Spleen (tissue), 11 donors: Measurements from ENCODE around the gene TNPO1. TPM values are rescaled to one million over a fixed set of nuclear protein-coding genes. Genes with fewer than 3 reads are reported as not detected.
"Not testable (repeated sequence)": the region's sequence is repeated elsewhere in the genome, so short reads cannot be mapped to it uniquely, and the experiment has no call there.

Experiments used
- DNase-seq: peaks from one replicate; pipeline ENCODE4 v3.0.0-alpha.2; 2020
- H3K27ac ChIP-seq, 8 donors: fragments of 200-600 bp; sonication (generic) in 7 of 8; 1 replicate in 4 of 8; 2 replicates in 4 of 8; pipeline versions ENCODE4 v1.5.0 to v1.8.0; 2016 to 2021; ENCODE audit warnings: inconsistent platforms in 4 of 8, mild to moderate bottlenecking in 4 of 8, moderate library complexity in 1 of 8
- H3K27me3 ChIP-seq, 7 donors: fragments of 200-600 bp; sonication (generic) in 6 of 7; replicated peaks in 1 of 7; 1 replicate in 4 of 7; 2 replicates in 3 of 7; pipeline versions ENCODE4 v1.5.0 to v1.8.0; 2016 to 2021; ENCODE audit warnings: inconsistent platforms in 3 of 7, mild to moderate bottlenecking in 1 of 7
- H3K36me3 ChIP-seq, 6 donors: fragments of 200-600 bp; sonication (generic) in 5 of 6; 1 replicate in 4 of 6; 2 replicates in 2 of 6; pipeline versions ENCODE4 v1.5.0 to v1.8.0; 2016 to 2021; ENCODE audit warnings: inconsistent platforms in 2 of 6
- H3K4me1 ChIP-seq, 6 donors: fragments of 200-600 bp; sonication (generic) in 5 of 6; 1 replicate in 3 of 6; 2 replicates in 3 of 6; pipeline versions ENCODE4 v1.5.0 to v1.8.0; 2016 to 2021; ENCODE audit warnings: inconsistent platforms in 3 of 6
- H3K4me3 ChIP-seq, 8 donors: fragments of 200-600 bp; sonication (generic) in 7 of 8; 1 replicate in 4 of 8; 2 replicates in 4 of 8; pipeline versions ENCODE4 v1.5.0 to v1.8.0; 2016 to 2021; ENCODE audit warnings: inconsistent platforms in 4 of 8, mild to moderate bottlenecking in 4 of 8, moderate library complexity in 2 of 8
- H3K9me3 ChIP-seq, 8 donors: fragments of 200-600 bp; sonication (generic) in 7 of 8; 1 replicate in 4 of 8; 2 replicates in 4 of 8; pipeline versions ENCODE4 v1.5.0 to v1.8.0; 2016 to 2021; ENCODE audit warnings: inconsistent platforms in 4 of 8
- CTCF ChIP-seq, 11 experiments: fragments of 200-600 bp in 7 of 11; fragments of 450-650 bp in 4 of 11; sonication (generic) in 4 of 11; IDR thresholded peaks in 8 of 11; conservative IDR thresholded peaks in 3 of 11; 1 replicate in 7 of 11; 2 replicates in 4 of 11; pipeline versions ENCODE4 v1.4.0 to v1.8.0; 2016 to 2021; ENCODE audit warnings: antibody characterized with exemption in 11 of 11, inconsistent platforms in 4 of 11, mild to moderate bottlenecking in 1 of 11
- POLR2A ChIP-seq, 3 donors: fragments of 450-650 bp; IDR thresholded peaks; one replicate each; pipeline ENCODE4 v1.5.1; 2017; ENCODE audit warnings: antibody characterized with exemption in 3 of 3, mild to moderate bottlenecking in 1 of 3
- POLR2AphosphoS5 ChIP-seq, 3 donors: sonication (generic); formaldehyde crosslinking; IDR thresholded peaks; one replicate each; pipeline ENCODE4 v1.5.1; 2017; ENCODE audit warnings: antibody characterized with exemption in 3 of 3
- WGBS, 5 donors: extraction: QIAGEN DNeasy Blood & Tissue Kit in 3 of 5; methylation state at CpG; one replicate each; pipeline versions ENCODE4 v1.1.5 to v1.1.7; 2013 to 2018; 5-methylcytosine and 5-hydroxymethylcytosine counted together
- intact Hi-C: fragments of 100-400 bp; cut with DNase I; formaldehyde crosslinking; loops from one replicate; pipeline ENCODE4 v1.15.0; 2023; ENCODE audit warnings: low total_unique reads
- polyA plus RNA-seq, 3 donors: library from polyadenylated mRNA; stranded (reverse); fragments of 200-250 nt; gene quantifications; one replicate each; pipeline ENCODE4 v1.2.1, GENCODE V29; 2013
- total RNA-seq, 7 donors: library from RNA; depleted of rRNA in 3 of 7; stranded (reverse); fragments of >200 nt in 3 of 7; fragmentation: NEBNext Ultra II Directional in 4 of 7; extraction: Animal tissue kit (Norgen Biotek cat#: 25700) in 4 of 7; gene quantifications; one replicate each; pipeline versions ENCODE4 v1.1.0 to v1.2.1, GENCODE V29; 2016 to 2021
- donor health status: healthy with polysubstance abuse.
- donor health status: DM: no; HTN: no; CAD: no; lungs with moderate emphysema.
- donor health status: DM: no; HTN: no; CAD: no.
- donor health status: Bipolar disorder and iron deficiency.
- donor health status: healthy.
- donor health status: DM: no; HTN: no; CAD: no.
- donor health status: DM: yes; HTN: yes; CAD: no.

TNPO1 gene
- total and polyA plus RNA-seq, 10 donors, result 5.7 to 192 (median 85.7) TPM

- H3K36me3 ChIP-seq, result no peaks in the 10 kb centered on the region
- TF ChIP-seq POLR2A (IDR thresholded peaks at IDR 0.05), result no peak
- TF ChIP-seq CTCF (IDR thresholded peaks at IDR 0.05 in 8 of 11, conservative IDR thresholded peaks at IDR 0.05 in 3 of 11), result no peak
- no peak for TF ChIP-seq POLR2AphosphoS5 (IDR thresholded peaks at IDR 0.05)
- H3K4me3 ChIP-seq, result no peak overlapping the region
- no peak for DNase-seq
- peaks cover 0 to 13% (median 4%) of the 10 kb centered on the region in 8 donors for H3K9me3 ChIP-seq
- WGBS, 5 donors, result 41 to 74% (median 70%) methylated on average over 1 of the region's 1 CpG
- H3K27me3 ChIP-seq, result peaks cover 0 to under 1% (median 0%) of the 10 kb centered on the region in 7 donors
- intact Hi-C loops, result no loop called here
- no peak overlapping the region for H3K27ac ChIP-seq
- no peaks in the 10 kb centered on the region for H3K4me1 ChIP-seq
These were observed 16.7 kb upstream of the TNPO1 start for GRCh38 chr5:72799721-72800120.

- H3K36me3 ChIP-seq, H3K4me3 ChIP-seq, intact Hi-C loops, H3K4me1 ChIP-seq, DNase-seq, H3K27ac ChIP-seq: not testable (repeated sequence)
- 77 to 94% (median 84%) methylated on average over 4 of the region's 4 CpGs for WGBS, 5 donors
- peaks cover 0 to 16% (median 0%) of the 10 kb centered on the region in 7 donors for H3K27me3 ChIP-seq
- peaks cover 0 to 35% (median 23%) of the 10 kb centered on the region in 8 donors for H3K9me3 ChIP-seq
These were observed 7.8 kb upstream of the TNPO1 start for GRCh38 chr5:72808637-72809036.

DNA sequence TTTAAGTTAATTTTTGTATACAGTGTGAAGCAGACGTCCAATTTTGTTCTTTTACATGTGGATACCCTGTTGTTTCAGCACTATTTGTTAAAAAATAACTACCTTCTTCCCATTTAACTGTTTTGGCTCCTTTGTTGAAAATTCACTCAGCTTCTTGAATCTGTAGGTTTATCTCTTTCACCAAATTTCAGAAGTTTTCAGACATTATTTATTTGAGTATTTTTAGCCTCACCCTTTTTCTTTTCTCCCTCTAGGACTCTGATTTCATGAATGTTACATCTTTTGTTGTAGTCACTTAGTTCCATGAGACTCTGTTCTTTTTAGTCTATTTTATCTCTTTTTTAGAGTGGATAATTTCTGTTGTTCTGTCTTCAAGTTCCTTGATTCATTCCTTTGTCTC lies 4.6 kb upstream of the TNPO1 start:
- DNase-seq, result no peak
- peaks cover 0 to 10% (median under 1%) of the 10 kb centered on the region in 8 donors for H3K9me3 ChIP-seq
- no peaks in the 10 kb centered on the region for H3K36me3 ChIP-seq
- H3K27ac ChIP-seq, result no peak overlapping the region
- TF ChIP-seq POLR2AphosphoS5 (IDR thresholded peaks at IDR 0.05), result no peak
- TF ChIP-seq POLR2A (IDR thresholded peaks at IDR 0.05), result no peak
- no peak for TF ChIP-seq CTCF (IDR thresholded peaks at IDR 0.05 in 8 of 11, conservative IDR thresholded peaks at IDR 0.05 in 3 of 11)
- 77 to 96% (median 87%) methylated on average over 1 of the region's 1 CpG for WGBS, 5 donors
- peaks cover 0 to 15% (median 8%) of the 10 kb centered on the region in 6 donors for H3K4me1 ChIP-seq
- intact Hi-C loops, result loop anchor here (10.0 kb wide), 1 partner anchor 197 kb away; no protein-coding TSS in a partner anchor
- H3K4me3 ChIP-seq, result no peak overlapping the region
- H3K27me3 ChIP-seq, result peaks cover 0 to 16% (median 0%) of the 10 kb centered on the region in 7 donors

DNA sequence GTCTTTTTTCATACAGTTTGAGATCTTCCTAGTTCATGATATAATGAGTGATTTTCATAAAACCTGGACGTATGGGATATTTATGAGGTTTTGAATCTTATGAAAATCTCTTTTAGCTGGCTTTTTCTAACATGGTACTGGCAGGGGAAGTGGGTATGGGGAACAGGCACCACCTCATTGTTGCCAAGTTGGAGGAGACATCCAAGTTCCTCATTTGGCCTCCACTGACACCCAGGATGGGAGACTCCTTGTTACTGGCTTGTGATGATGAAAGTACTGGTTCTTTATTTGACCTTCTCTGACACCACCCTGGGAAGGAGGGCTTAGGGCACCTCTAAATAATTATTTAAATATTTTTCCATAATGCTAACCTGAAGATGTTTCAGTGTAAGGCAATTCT lies 4.0 kb upstream of the TNPO1 start:
- no peak for TF ChIP-seq CTCF (IDR thresholded peaks at IDR 0.05 in 8 of 11, conservative IDR thresholded peaks at IDR 0.05 in 3 of 11)
- TF ChIP-seq POLR2AphosphoS5 (IDR thresholded peaks at IDR 0.05), result no peak
- no peak for TF ChIP-seq POLR2A (IDR thresholded peaks at IDR 0.05)
- H3K4me3 ChIP-seq, result no peak overlapping the region
- peaks cover 0 to 8% (median 0%) of the 10 kb centered on the region in 8 donors for H3K9me3 ChIP-seq
- peaks cover 0 to 20% (median 13%) of the 10 kb centered on the region in 6 donors for H3K4me1 ChIP-seq
- 60 to 91% (median 86%) methylated on average over 1 of the region's 1 CpG for WGBS, 5 donors
- no peak for DNase-seq
- H3K36me3 ChIP-seq, result no peaks in the 10 kb centered on the region
- intact Hi-C loops, result loop anchor here (10.0 kb wide), 1 partner anchor 198 kb away; no protein-coding TSS in a partner anchor
- H3K27ac ChIP-seq, result no peak overlapping the region
- H3K27me3 ChIP-seq, result peaks cover 0 to 16% (median 0%) of the 10 kb centered on the region in 7 donors
